ENCODE data around the gene SEPTIN8.

- TF ChIP-seq EP300 (IDR thresholded peaks at IDR 0.05) (no peak), CTCF (IDR thresholded peaks at IDR 0.05) (no peak), POLR2AphosphoS5 (IDR thresholded peaks at IDR 0.05) (no peak)
Observed at GRCh38 chr5:132708645-132709044, 68.4 kb downstream of the SEPTIN8 start.
